AG09309 (cell line): Measurements from ENCODE around the gene KRTAP5-6.
"Not testable (repeated sequence)": the region's sequence is repeated elsewhere in the genome, so short reads cannot be mapped to it uniquely, and the experiment has no call there.

Experiments
- DNase-seq: peaks from one replicate; pipeline ENCODE4 v3.0.0-alpha.2; 2010; ENCODE audit warnings: low read depth
- H3K4me3 ChIP-seq: 2 replicates; pipeline ENCODE4 v1.5.1; 2011; ENCODE audit warnings: mild to moderate bottlenecking, low read depth, low read length, moderate library complexity; ENCODE audit not compliant: control insufficient read depth
- CTCF ChIP-seq: IDR thresholded peaks from 2 replicates; pipeline ENCODE4 v1.5.1; 2011; ENCODE audit warnings: mild to moderate bottlenecking, low read depth, low read length, inconsistent platforms; ENCODE audit not compliant: insufficient read depth, control insufficient read depth; ENCODE audit errors: missing control alignments

The KRTAP5-6 gene

GRCh38 chr11:1655168-1656060 is 41.6 kb upstream of the KRTAP5-6 start:
- no peak overlapping the region for H3K4me3 ChIP-seq
- DNase-seq: no peak
- no peak for TF ChIP-seq CTCF

- no peak for DNase-seq
- H3K4me3 ChIP-seq: no peak overlapping the region
- no peak for TF ChIP-seq CTCF
Measured at GRCh38 chr11:1656061-1656441, 40.9 kb upstream of the KRTAP5-6 start.

GRCh38 chr11:1656670-1657069 is 40.3 kb upstream of the KRTAP5-6 start:
- TF ChIP-seq CTCF: no peak
- no peak overlapping the region for H3K4me3 ChIP-seq
- DNase-seq: no peak

- TF ChIP-seq CTCF: no peak
- DNase-seq: no peak
- H3K4me3 ChIP-seq: no peak overlapping the region
Measured at GRCh38 chr11:1659506-1659905, 37.5 kb upstream of the KRTAP5-6 start.

- no peak for TF ChIP-seq CTCF
- no peak overlapping the region for H3K4me3 ChIP-seq
- no peak for DNase-seq
Measured at GRCh38 chr11:1660111-1660867, 36.7 kb upstream of the KRTAP5-6 start.

- DNase-seq, H3K4me3 ChIP-seq: not testable (repeated sequence)
Measured at GRCh38 chr11:1661454-1662269, 35.3 kb upstream of the KRTAP5-6 start.

GRCh38 chr11:1662699-1663283 is 34.2 kb upstream of the KRTAP5-6 start:
- not testable (repeated sequence) for H3K4me3 ChIP-seq, DNase-seq
